ENCODE results near the gene CLRN2. TPM values are rescaled to one million over a fixed set of nuclear protein-coding genes. Genes with fewer than 3 reads are reported as not detected.
A peak's percentile ranks its signal among the peaks of the same experiment; 100 is the strongest.

Gene CLRN2
- total RNA-seq, 2 experiments from 2014 or later, result not detected

- H3K4me2 ChIP-seq (ENCODE audit: low read length), result no peak overlapping the region
- BruUV-seq (replicated peaks), result no TSS peak
- no peaks in the 10 kb centered on the region for H3K4me1 ChIP-seq (ENCODE audit: insufficient read depth, low read length, poor library complexity, severe bottlenecking)
- ChIA-PET POLR2A (interaction anchor here (1.4 kb wide), 1 partner anchor 8 kb away, joined by 3 read pairs; no protein-coding TSS in a partner anchor), CTCF (ENCODE audit: unreplicated experiment) (no interaction called here)
- no peak overlapping the region for H2AFZ ChIP-seq (ENCODE audit: low read length)
- TF ChIP-seq CTCF (conservative IDR thresholded peaks at IDR 0.05; ENCODE audit: low read length) (no peak), EZH2phosphoT487 (IDR thresholded peaks at IDR 0.05; ENCODE audit: borderline replicate concordance, low read depth, low read length) (no peak)
- no peak overlapping the region for H3K27ac ChIP-seq (ENCODE audit: low read depth, low read length, poor library complexity, severe bottlenecking)
- intact Hi-C loops (cut with micrococcal nuclease; ENCODE audit: unreplicated experiment), result no loop called here
- no peaks in the 10 kb centered on the region for H3K79me2 ChIP-seq (ENCODE audit: insufficient read depth, low read depth, low read length)
- no peaks in the 10 kb centered on the region for H3K9me3 ChIP-seq (ENCODE audit: low read length)
- no peaks in the 10 kb centered on the region for H3K9me2 ChIP-seq (ENCODE audit: insufficient read depth, low read length)
- H4K20me1 ChIP-seq (ENCODE audit: insufficient read depth, low read length), result no peaks in the 10 kb centered on the region
- DNase-seq (ENCODE audit: low spot score), result no peak
- no peaks in the 10 kb centered on the region for H3K36me3 ChIP-seq (ENCODE audit: insufficient read depth, low read length)
- no peak overlapping the region for H3K4me3 ChIP-seq (ENCODE audit: low read depth, low read length, poor library complexity, severe bottlenecking)
Observed at GRCh38 chr4:17560065-17560673, 45.2 kb downstream of the CLRN2 start.

DNA sequence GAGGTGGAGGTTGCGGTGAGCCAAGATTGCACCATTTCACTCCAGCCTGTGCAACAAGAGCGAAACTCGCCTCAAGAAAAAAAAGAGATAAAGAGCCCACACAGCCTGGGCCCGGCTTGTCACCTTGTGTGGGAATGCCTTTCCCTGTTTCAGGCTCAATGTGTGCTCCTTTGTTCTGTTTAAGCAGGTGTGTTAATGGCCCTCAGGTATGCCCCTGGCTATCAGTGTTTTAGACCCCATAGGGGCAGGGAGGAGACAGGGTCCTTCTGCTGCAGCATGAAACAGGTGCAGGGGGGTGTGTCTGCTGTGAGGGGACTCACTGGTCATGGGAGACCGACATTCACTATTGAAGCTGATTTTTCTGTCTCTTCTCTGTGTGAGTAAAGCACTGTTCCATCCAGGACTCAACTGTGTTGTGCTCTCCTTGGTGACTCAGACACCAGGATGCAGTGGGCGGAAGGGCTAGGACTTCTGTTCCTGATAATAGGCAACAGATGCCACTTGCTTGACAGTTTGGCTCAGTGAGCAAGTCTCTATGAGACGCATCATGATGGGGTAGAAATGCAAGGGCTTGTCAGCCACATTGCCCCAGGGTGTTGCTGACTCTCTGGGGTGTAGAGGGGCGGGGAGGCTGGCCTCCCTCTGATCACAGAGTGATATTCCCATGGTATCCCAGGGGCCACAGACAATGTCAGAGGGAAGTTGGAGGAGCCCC, 46.4 kb downstream of the CLRN2 start:
- CTCF ChIA-PET (ENCODE audit: unreplicated experiment), result no interaction called here
- intact Hi-C loops (cut with micrococcal nuclease; ENCODE audit: unreplicated experiment), result no loop called here
- TF ChIP-seq CTCF (conservative IDR thresholded peaks at IDR 0.05; ENCODE audit: low read length) (no peak), EZH2phosphoT487 (IDR thresholded peaks at IDR 0.05; ENCODE audit: borderline replicate concordance, low read depth, low read length) (no peak)
- Histone ChIP-seq H3K4me2 (ENCODE audit: low read length) (no peak overlapping the region), H3K4me1 (ENCODE audit: insufficient read depth, low read length, poor library complexity, severe bottlenecking) (no peaks in the 10 kb centered on the region), H3K4me3 (ENCODE audit: low read depth, low read length, poor library complexity, severe bottlenecking) (no peak overlapping the region), H4K20me1 (ENCODE audit: insufficient read depth, low read length) (no peaks in the 10 kb centered on the region), H3K27ac (ENCODE audit: low read depth, low read length, poor library complexity, severe bottlenecking) (no peak overlapping the region), H2AFZ (ENCODE audit: low read length) (no peak overlapping the region), H3K79me2 (ENCODE audit: insufficient read depth, low read depth, low read length) (no peaks in the 10 kb centered on the region), H3K9me3 (ENCODE audit: low read length) (no peaks in the 10 kb centered on the region), H3K9me2 (ENCODE audit: insufficient read depth, low read length) (no peaks in the 10 kb centered on the region), H3K36me3 (ENCODE audit: insufficient read depth, low read length) (no peaks in the 10 kb centered on the region)
- no TSS peak for BruUV-seq (replicated peaks)
- POLR2A ChIA-PET, result no interaction called here
- DNase-seq (ENCODE audit: low spot score), result no peak

- no peaks in the 10 kb centered on the region for H3K9me2 ChIP-seq (ENCODE audit: insufficient read depth, low read length)
- DNase-seq (ENCODE audit: low spot score), result peak; percentile 37
- no peaks in the 10 kb centered on the region for H3K4me1 ChIP-seq (ENCODE audit: insufficient read depth, low read length, poor library complexity, severe bottlenecking)
- no peak overlapping the region for H3K4me3 ChIP-seq (ENCODE audit: low read depth, low read length, poor library complexity, severe bottlenecking)
- no peaks in the 10 kb centered on the region for H3K9me3 ChIP-seq (ENCODE audit: low read length)
- H3K36me3 ChIP-seq (ENCODE audit: insufficient read depth, low read length), result no peaks in the 10 kb centered on the region
- intact Hi-C loops (cut with micrococcal nuclease; ENCODE audit: unreplicated experiment), result no loop called here
- ChIA-PET CTCF (ENCODE audit: unreplicated experiment) (interaction anchor here (0.6 kb wide), 1 partner anchor 51 kb away, joined by 3 read pairs; no protein-coding TSS in a partner anchor), POLR2A (no interaction called here)
- no peak overlapping the region for H3K4me2 ChIP-seq (ENCODE audit: low read length)
- no peaks in the 10 kb centered on the region for H4K20me1 ChIP-seq (ENCODE audit: insufficient read depth, low read length)
- TF ChIP-seq EZH2phosphoT487 (IDR thresholded peaks at IDR 0.05; ENCODE audit: borderline replicate concordance, low read depth, low read length) (no peak), CTCF (conservative IDR thresholded peaks at IDR 0.05; ENCODE audit: low read length) (peak; percentile 67)
- H3K79me2 ChIP-seq (ENCODE audit: insufficient read depth, low read depth, low read length), result no peaks in the 10 kb centered on the region
- H3K27ac ChIP-seq (ENCODE audit: low read depth, low read length, poor library complexity, severe bottlenecking), result no peak overlapping the region
- BruUV-seq (replicated peaks), result no TSS peak
- no peak overlapping the region for H2AFZ ChIP-seq (ENCODE audit: low read length)
Observed at GRCh38 chr4:17562157-17562556, 47.2 kb downstream of the CLRN2 start.
